GM19397 (cell line): ENCODE results near the gene BCKDK.
A peak's percentile ranks its signal among the peaks of the same experiment; 100 is the strongest.

Experiments used
- ATAC-seq: cut with Tn5 transposase; IDR thresholded peaks from one replicate; pipeline ENCODE4 v1.9.1; 2021; ENCODE audit warnings: mild to moderate bottlenecking, moderate library complexity; ENCODE audit not compliant: unreplicated experiment

Gene BCKDK

DNA sequence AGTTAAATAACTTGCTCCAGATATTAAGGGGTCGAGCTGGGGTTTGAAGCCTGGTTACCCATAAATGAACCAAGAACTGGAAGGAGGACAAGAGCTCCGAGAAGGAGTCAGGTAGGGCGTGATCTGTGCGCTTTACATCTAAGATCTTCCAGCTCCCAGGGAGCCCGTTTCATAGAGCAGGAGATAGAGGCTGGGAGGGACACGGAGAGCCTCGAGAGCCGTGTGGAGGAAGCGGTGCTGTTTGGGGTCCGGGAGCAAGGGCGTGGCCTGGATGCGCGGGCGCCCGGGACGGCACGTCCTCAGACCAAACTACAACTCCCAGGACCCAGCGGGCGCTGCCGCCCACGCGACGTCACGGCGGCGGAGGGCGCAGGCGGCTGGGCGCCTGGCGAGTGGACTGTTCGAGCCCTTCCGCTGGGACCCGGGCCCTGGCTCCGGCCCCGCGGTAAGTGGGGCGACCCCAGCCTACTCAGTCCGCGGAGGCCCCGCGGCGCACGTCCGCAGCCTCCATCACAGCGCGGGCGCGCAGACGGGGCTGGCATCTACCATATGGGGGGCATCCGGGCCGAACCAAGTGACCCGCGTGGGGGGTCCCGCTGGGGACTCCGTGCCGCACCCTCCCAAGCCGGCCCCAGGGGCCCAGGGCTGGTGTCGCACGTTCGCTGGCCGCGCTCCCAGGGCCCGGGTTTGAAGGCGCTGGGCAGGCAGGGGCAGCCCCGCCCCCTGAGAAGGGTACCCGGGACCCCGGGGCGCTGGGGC, at the start of gene BCKDK:
TSS of gene BCKDK (plus strand) at position 352 of the 759 bp plus-strand sequence. CDS start 838 bp downstream, outside the sequence.
- peak; percentile 85 for ATAC-seq

DNA sequence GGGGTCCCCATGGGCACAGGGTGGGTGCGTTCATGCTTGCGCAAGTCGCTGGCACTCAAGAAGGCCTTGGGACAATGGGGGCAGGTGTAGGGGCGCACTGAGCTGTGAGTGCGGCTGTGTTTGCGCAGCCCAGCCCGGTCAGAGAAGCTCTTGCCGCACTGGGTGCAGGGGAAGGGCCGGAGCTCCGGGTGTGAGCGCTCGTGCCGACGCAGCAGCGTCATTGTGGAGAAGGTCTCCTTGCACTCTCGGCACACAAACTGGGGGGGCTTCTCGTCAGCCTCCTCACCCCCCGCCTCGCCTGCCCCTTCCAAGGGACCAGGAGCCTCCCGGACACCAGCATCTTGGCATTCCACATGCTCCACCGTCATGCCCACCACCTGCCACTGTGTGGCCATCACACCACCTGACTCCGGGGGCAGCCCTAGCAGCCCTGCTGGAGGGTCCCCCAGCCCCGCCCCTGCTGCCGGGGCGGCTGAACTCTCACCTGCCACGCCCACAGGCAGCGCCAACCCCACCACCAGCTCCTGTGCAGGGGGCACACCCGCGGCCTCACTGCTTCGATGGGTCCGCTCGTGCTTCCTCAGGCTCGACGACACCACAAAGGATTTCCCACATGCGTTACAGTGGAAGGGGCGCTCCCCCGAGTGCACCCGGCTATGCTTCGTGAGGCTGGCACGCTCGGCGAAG, 46.9 kb upstream of the BCKDK start:
- no peak for ATAC-seq

DNA sequence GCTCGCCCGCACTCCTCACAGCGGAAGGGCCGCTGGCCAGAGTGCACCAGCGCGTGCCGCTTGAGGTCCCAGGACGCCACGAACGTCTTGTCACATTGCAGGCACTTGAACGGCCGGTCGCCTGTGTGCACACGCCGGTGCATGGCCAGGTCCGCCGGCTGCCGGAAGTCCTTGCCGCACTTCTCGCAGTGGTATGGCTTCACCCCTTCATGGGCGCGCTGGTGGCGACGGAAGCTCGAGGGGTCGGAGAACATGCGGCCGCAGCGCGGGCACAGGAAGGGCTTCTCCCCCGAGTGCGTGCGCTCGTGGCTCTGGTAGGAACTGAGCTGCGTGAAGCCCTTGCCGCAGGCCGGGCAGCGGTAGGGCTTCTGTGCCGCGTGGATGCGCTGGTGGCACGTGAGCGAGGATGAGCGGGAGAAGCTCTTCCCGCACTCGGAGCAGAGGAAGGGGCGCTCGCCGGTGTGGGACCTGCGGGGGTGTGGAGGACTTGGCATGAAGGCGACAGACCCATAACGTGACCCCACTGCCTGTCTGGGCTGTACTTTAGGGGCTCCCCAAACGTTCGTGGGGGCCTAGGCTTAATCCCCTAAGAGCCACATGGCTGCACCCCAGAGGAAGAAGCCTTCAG, 46.3 kb upstream of the BCKDK start:
- ATAC-seq, result no peak

DNA sequence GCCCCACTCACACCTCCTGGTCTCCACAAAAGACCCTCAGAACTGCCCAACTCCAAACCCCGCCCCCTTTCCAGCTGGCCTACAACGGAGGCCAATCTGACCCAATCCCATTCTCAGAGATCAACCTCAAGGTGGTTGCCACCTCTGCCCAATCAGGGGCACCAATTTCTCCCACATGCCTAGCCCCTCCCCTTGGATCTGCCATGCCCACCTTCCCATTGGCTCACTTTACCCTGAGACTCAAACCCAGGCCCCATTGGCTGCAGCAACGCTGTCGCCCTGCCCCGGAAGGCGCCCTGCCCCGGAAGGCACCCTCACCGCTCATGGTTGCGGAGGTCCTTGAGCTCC, 44.7 kb upstream of the BCKDK start:
- ATAC-seq, result no peak

DNA sequence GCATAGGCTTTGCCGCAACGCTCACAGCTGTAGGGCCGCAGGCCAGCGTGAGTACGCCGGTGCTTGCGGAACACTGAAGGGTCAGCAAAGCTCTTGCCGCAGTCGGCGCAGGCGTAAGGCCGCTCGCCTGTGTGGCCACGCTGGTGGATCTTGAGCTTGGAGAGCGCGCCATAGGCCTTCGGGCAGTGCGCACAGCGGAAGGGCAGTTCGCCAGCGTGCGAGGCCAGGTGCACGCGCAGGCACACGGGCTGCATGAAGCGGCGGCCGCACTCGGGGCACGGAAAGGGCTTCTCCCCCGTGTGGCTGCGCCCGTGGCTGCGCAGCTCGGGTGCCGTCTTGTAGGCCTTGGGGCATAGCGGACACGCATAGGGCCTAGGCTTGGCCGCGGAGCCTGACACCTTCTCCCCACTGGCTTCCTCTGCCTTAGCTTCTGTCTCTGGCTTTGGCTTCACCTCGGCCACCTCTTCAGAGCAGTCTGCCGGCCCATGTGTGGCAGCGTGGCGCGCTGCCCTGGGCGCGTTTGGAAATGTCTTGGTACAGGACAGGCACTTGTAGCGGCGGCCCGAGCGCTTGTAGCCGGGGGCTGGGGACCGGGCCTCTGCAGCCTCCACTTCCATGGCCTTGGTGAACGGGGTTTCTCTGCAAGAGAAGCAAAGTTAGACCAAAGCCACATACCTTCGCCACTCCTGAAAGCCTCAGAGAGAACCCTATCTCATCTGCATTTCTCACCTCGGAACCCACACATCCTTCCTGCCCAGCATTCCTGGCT, 44.2 kb upstream of the BCKDK start:
- ATAC-seq, result no peak

DNA sequence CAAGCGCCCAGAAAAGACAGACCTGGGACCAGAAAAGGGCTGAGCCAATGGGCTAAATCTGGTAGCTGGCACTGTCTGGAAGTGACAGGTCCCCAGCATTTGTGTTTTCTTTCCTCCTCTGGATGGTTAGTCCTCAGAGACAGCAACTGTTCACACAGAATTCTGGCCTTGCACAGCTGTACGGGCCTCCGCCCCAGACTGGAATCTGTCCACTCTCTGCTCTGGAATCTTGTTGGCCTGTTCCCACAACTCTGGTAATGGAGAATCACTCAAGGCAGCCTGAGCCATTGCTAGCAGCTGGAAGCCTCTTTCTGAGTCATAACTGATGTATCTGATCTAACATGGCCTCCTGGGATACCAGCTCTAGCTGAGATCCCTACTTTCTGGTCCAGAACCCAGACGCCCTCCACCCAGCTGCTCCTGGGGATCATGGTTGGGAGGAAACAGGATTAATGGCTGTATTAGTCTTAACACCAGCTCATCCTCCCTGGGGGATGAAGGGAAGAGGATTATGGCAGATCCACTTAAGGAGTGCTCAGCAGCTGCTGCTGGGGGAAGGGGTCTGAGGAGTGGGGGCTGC, 43.2 kb upstream of the BCKDK start:
- ATAC-seq, result no peak

DNA sequence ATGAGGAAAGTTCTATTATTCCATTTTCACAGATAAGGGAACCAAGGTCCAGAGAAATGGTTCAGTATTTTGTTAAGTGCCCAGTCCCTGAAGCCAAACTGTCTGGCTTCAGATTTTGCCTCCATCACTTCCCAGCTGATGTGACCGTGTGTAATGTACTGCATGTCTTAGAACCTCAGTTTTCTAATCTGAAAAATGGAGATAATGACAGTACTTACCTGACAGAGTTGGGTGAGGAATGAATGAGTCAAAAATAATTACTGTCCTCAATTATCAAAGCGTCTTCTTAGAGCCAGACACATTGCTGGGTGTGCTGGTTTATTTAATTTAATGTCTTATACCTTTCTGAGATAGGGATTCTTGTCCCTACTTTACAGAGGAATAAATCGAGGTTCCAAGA, 40.8 kb upstream of the BCKDK start:
- no peak for ATAC-seq

DNA sequence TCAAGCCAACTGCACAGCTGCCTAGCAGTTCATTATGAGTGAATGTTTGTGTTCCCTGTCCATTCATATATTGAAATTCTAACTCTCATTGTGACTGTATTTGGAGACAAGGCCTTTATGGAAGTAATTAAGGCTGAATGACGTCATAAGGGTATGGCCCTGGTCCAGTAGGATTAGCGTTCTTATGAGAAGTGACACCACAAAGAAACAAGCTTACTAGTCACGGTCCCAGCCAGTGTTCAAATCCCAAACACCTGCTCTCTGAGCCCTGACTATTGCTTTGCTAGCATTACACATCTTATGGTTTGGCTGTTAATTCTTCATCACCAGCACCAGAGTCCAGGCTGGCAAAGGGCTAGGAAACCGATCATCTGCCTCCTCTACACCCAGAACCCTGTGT, 36.3 kb upstream of the BCKDK start:
- ATAC-seq, result no peak

DNA sequence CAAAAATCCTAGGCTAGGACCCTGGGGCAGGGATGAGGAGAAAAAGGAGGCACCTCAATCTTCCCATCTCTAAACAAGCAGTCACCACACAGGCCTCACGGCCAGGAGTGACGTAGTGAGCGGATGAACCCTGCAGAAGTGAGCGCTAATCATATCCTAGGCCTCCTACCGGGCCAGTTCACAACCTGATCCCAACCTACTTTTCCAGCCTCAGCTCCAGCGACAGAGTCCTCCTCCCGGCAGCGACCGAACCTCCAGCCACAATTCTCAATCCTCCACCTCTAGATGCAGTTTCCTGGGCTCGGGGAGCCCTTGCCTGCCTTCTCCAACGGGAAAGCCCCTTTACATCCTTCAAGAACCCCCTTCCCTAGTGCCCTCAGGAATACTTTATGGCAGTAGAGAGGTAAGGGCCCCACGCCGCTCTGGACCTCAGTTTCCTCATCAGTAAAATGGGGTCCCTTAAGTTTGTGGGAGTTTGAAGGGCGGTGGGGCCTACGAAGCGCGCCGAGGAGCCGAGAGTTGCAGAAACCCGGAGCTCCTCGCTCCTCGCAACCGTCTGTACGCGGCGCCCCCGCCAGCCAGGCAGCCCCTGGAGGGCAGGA, 35.5 kb upstream of the BCKDK start:
- ATAC-seq, result no peak

DNA sequence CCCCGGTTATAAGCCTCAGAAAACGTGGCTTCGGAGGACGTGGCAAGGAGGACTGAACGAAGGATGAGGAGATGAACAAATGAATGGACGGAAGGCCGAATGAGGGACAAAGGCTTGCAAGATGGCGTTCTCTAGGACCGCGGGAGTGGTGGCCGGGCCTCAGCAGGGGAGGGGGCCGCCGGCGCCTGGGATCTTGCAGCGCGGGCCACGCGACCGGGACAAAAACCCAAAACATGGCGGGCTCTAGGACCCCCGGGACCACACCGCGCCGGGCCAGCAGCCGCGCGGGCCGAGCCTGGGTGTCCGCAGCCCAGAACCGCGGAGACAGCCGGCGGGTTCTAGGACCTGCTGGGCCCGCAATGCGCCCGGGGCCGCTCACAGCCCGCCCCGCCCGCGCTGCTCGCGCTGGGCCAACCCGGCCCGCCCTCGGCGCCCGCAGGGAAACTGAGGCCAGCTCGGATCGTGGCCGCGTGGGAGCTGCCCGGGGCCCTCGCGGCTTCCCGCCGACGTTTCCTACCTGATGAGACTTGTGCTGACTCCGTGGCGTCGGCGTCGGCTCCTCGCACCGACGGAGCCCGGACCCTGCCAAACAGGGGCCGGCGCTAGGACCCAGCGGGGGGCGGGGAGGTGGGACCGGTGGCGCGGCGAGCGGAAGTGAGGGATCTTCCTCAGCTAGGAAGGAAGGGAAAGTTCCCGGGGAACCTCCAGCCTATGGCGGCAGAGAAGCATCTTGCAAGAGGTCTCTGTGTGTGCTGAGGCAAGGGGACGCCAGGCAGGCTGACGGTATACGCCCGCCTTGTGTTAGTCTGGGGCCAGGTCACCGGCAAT, 34.8 kb upstream of the BCKDK start:
- ATAC-seq, result peak; percentile 55

DNA sequence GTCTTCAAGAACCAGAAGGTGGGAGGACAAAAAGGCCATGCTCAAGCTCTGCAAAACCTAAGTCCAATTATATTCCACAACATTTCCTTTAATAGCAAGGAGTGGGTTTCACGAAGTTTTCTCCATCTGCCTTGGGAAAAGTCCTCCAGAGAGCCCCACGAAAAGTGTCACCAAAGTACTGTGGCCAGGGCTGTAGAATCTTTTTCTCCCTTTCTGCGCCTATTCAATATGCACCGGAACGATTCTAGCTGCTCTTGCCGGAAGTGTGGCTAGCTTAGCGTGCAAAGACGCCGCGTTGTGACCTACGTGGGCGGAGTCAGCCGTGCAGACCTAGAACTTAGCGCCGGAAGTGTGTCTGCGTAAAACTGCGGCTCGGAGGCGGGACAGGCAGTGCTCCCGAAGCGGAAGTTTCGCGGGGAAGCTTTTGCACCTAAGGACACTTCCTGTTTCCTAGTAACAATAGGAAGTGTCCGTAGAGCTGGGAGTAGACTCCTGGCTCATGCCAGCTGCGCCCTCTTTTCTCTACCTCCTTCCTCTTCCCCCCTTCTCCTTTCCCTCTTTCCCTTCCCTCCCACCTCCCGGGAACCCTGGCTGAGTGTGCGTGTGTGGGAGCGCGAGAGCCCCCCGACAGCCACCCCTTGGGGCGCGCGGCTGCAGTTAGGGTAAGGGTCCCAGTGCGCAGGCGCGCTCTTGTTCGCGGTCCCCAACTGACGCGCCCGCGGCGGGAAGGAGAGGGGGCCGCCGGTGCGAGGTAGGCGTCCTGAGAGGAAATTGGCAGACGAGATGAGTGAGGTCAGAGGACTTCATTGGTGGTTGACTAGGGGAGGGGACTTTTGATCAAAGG, 34.0 kb upstream of the BCKDK start, which contains the start of the genes ZNF646 and ZNF668:
TSS of gene ZNF646 (plus strand) at position 453 of the 844 bp plus-strand sequence. CDS start 1,903 bp downstream, outside the sequence.
TSS of gene ZNF668 (minus strand) at position 271 of the 844 bp plus-strand sequence. CDS start 9,781 bp downstream, outside the sequence.
- peak; percentile 73 for ATAC-seq

DNA sequence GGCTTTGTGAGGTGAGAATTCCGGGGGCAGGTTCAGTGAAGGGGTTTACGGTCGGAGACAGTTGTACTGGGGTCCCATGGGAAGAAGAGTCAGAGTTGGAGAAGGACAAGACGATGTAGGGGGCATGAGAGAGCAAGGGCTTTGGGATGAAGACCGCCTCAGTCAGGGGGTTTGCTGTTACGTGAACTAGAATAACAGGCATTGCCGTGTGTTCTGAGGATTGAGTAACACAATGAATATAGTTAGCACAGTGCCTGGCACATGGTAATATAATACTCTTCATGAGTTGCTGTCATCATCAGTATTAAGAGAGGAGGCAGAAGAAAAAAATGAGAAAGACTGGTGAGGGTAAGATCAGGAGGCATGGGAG, 33.4 kb upstream of the BCKDK start:
- no peak for ATAC-seq

DNA sequence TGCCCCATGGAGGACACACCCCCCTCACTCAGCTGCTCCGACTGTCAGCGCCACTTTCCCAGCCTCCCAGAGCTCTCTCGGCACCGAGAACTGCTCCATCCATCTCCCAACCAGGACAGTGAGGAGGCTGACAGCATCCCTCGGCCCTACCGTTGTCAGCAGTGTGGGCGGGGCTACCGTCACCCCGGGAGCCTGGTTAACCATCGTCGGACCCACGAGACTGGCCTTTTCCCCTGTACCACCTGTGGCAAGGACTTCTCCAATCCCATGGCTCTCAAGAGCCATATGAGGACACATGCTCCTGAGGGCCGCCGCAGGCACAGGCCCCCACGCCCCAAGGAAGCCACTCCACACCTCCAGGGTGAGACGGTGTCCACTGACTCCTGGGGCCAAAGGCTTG, 31.9 kb upstream of the BCKDK start:
- no peak for ATAC-seq

DNA sequence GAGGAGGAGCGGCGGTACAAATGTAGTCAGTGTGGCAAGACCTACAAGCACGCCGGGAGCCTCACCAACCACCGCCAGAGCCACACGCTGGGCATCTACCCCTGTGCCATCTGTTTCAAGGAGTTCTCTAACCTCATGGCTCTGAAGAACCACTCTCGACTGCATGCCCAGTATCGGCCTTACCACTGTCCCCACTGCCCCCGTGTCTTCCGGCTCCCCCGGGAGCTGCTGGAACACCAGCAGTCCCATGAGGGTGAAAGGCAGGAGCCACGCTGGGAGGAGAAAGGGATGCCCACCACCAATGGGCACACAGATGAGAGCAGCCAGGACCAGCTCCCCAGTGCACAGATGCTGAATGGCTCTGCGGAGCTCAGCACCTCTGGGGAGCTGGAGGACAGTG, 31.2 kb upstream of the BCKDK start:
- no peak for ATAC-seq

DNA sequence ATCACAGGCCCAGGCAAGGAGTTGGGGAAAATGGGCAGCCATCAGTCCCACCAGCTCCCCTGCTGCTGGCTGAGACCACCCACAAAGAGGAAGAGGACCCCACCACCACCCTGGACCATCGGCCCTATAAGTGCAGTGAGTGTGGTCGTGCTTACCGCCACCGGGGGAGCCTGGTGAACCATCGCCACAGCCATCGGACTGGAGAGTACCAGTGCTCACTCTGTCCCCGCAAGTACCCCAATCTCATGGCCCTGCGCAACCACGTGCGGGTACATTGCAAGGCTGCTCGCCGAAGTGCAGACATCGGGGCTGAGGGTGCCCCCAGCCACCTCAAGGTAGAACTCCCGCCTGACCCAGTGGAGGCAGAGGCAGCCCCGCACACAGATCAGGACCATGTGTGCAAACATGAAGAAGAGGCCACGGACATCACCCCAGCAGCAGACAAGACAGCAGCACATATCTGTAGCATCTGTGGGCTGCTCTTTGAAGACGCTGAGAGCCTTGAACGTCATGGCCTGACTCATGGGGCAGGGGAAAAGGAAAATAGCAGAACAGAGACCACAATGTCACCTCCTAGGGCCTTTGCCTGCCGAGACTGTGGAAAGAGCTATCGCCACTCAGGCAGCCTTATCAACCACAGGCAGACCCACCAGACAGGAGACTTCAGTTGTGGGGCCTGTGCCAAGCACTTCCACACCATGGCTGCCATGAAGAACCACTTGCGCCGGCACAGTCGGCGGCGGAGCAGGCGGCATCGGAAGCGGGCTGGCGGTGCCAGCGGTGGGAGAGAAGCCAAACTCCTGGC, 30.4 kb upstream of the BCKDK start:
- ATAC-seq, result no peak

DNA sequence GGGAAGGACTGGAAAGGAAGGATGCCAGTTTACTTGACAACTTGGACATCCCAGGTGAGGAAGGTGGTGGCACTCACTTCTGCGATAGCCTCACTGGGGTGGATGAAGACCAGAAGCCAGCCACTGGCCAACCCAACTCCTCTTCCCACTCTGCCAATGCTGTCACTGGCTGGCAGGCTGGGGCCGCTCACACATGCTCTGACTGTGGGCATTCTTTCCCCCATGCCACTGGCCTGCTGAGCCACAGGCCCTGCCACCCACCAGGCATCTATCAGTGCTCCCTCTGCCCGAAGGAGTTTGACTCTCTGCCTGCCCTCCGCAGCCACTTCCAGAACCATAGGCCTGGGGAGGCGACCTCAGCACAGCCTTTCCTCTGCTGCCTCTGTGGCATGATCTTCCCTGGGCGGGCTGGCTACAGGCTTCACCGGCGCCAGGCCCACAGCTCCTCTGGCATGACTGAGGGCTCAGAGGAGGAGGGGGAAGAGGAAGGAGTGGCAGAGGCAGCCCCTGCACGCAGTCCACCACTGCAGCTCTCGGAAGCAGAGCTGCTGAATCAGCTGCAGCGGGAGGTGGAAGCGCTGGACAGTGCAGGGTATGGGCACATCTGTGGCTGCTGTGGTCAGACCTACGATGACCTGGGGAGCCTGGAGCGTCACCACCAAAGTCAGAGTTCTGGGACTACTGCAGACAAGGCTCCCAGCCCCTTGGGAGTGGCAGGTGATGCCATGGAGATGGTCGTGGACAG, 29.4 kb upstream of the BCKDK start:
- ATAC-seq, result no peak

DNA sequence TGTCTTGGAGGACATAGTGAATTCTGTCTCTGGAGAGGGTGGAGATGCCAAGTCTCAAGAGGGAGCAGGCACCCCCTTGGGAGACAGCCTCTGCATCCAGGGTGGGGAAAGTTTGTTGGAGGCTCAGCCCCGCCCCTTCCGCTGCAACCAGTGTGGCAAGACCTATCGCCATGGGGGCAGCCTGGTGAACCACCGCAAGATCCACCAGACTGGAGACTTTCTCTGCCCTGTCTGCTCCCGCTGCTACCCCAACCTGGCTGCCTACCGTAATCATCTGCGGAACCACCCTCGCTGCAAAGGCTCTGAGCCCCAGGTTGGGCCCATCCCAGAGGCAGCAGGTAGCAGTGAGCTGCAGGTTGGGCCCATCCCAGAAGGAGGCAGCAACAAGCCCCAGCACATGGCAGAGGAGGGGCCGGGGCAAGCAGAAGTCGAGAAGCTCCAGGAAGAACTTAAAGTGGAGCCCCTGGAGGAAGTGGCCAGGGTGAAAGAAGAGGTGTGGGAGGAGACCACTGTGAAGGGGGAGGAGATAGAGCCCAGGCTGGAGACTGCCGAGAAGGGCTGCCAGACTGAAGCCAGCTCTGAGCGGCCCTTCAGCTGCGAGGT, 28.7 kb upstream of the BCKDK start:
- ATAC-seq, result no peak
